MM.1S (cell line): ENCODE results near the gene RPL27.

Experiments
- DNase-seq: peaks from one replicate; pipeline ENCODE4 v3.0.0-alpha.2; 2015
- H2AFZ ChIP-seq: fragments of 300-600 bp; sonication (generic); 2 replicates; pipeline ENCODE4 v1.6.0; 2016; ENCODE audit warnings: antibody characterized with exemption, low read length
- H3F3A ChIP-seq: fragments of 300-600 bp; sonication (generic); 2 replicates; pipeline ENCODE4 v1.6.1; 2016; ENCODE audit warnings: mild to moderate bottlenecking, antibody characterized with exemption, low read length, moderate library complexity, mixed read lengths; ENCODE audit not compliant: insufficient read depth
- H3K27ac ChIP-seq: fragments of 300-600 bp; sonication (generic); 2 replicates; pipeline ENCODE4 v1.5.1; 2016; ENCODE audit warnings: mild to moderate bottlenecking, low read length
- H3K27me3 ChIP-seq: fragments of 300-600 bp; sonication (generic); replicated peaks from 2 replicates; pipeline ENCODE4 v1.6.0; 2016; ENCODE audit warnings: low read length; ENCODE audit not compliant: insufficient read depth
- H3K36me3 ChIP-seq: fragments of 300-600 bp; sonication (generic); replicated peaks from 2 replicates; pipeline ENCODE4 v1.6.1; 2016; ENCODE audit warnings: mild to moderate bottlenecking, low read length, mixed read lengths; ENCODE audit not compliant: insufficient read depth
- H3K4me1 ChIP-seq: fragments of 300-600 bp; sonication (generic); 2 replicates; pipeline ENCODE4 v1.6.1; 2016; ENCODE audit warnings: low read length, mixed read lengths
- H3K4me2 ChIP-seq: fragments of 300-600 bp; sonication (generic); 2 replicates; pipeline ENCODE4 v1.6.0; 2016; ENCODE audit warnings: low read depth, low read length
- H3K4me3 ChIP-seq: fragments of 300-600 bp; sonication (generic); 2 replicates; pipeline ENCODE4 v1.5.1; 2016; ENCODE audit warnings: low read length, mixed read lengths
- H3K79me2 ChIP-seq: fragments of 300-600 bp; sonication (generic); 2 replicates; pipeline ENCODE4 v1.6.1; 2016; ENCODE audit warnings: mixed run types, low read length, mixed read lengths
- H3K9ac ChIP-seq: fragments of 300-600 bp; sonication (generic); 2 replicates; pipeline ENCODE4 v1.6.1; 2016; ENCODE audit warnings: low read length, mixed read lengths
- H3K9me2 ChIP-seq: fragments of 300-600 bp; sonication (generic); replicated peaks from 2 replicates; pipeline ENCODE4 v1.6.1; 2016; ENCODE audit warnings: mild to moderate bottlenecking, low read length, mixed read lengths; ENCODE audit not compliant: insufficient read depth
- H3K9me3 ChIP-seq: fragments of 300-600 bp; sonication (generic); replicated peaks from 2 replicates; pipeline ENCODE4 v1.6.1; 2016; ENCODE audit warnings: mild to moderate bottlenecking, low read length, mixed read lengths; ENCODE audit not compliant: insufficient read depth
- H4K20me1 ChIP-seq: fragments of 300-600 bp; sonication (generic); 2 replicates; pipeline ENCODE4 v1.6.1; 2016; ENCODE audit warnings: mild to moderate bottlenecking, low read length, moderate library complexity, mixed read lengths; ENCODE audit not compliant: insufficient read depth
- CTCF ChIP-seq: fragments of 300-600 bp; sonication (generic); IDR thresholded peaks from 2 replicates; pipeline ENCODE4 v1.5.1; 2016; ENCODE audit warnings: antibody characterized with exemption, low read length, mixed read lengths
- EZH2 ChIP-seq: fragments of 300-600 bp; sonication (generic); optimal IDR thresholded peaks from 2 replicates; pipeline ENCODE3; 2017; ENCODE audit warnings: low read depth, mild to moderate bottlenecking, antibody characterized with exemption, low read length, mixed read lengths
- EZH2phosphoT487 ChIP-seq: fragments of 300-600 bp; sonication (generic); IDR thresholded peaks from 2 replicates; pipeline ENCODE4 v1.6.1; 2018; ENCODE audit warnings: antibody characterized with exemption, low read length

RPL27 gene

GRCh38 chr17:43051969-43052368 is 53.8 kb downstream of the RPL27 start:
- Histone ChIP-seq H3K36me3 (no peaks in the 10 kb centered on the region; the same call in 1 of the 2 replicates), H3K4me3 (no peak overlapping the region), H3K27me3 (no peaks in the 10 kb centered on the region), H3F3A (no peaks in the 10 kb centered on the region), H3K79me2 (no peaks in the 10 kb centered on the region), H3K9me2 (no peaks in the 10 kb centered on the region), H3K4me2 (no peak overlapping the region), H2AFZ (no peak overlapping the region), H3K9me3 (no peaks in the 10 kb centered on the region), H3K9ac (no peak overlapping the region), H3K27ac (no peak overlapping the region), H3K4me1 (no peaks in the 10 kb centered on the region), H4K20me1 (no peaks in the 10 kb centered on the region)
- TF ChIP-seq EZH2 (no peak), CTCF (no peak), EZH2phosphoT487 (no peak)
- no peak for DNase-seq
